Esophagus muscularis mucosa (tissue), 4 donors: ENCODE results near the gene TMEM63B. TPM values are rescaled to one million over a fixed set of nuclear protein-coding genes. Genes with fewer than 3 reads are reported as not detected.
A peak's percentile ranks its signal among the peaks of the same experiment; 100 is the strongest.

ENCODE experiments used
- DNase-seq: peaks from one replicate; pipeline ENCODE4 v3.0.0-alpha.2; 2017; ENCODE audit errors: extremely low spot score
- H3K27ac ChIP-seq, 4 donors: fragments of 200-600 bp; sonication (generic); replicated peaks in 1 of 4; 1 replicate in 3 of 4; 2 replicates in 1 of 4; pipeline ENCODE4 v1.5.1; 2016 to 2019; ENCODE audit warnings: mild to moderate bottlenecking in 1 of 4
- H3K27me3 ChIP-seq, 4 donors: fragments of 200-600 bp; sonication (generic); one replicate each; pipeline versions ENCODE4 v1.5.1 to v1.6.0; 2016 to 2019
- H3K36me3 ChIP-seq, 4 donors: fragments of 200-600 bp; sonication (generic); one replicate each; pipeline ENCODE4 v1.5.1; 2016 to 2019
- H3K4me1 ChIP-seq, 4 donors: fragments of 200-600 bp; sonication (generic); one replicate each; pipeline ENCODE4 v1.5.1; 2016 to 2019
- H3K4me3 ChIP-seq, 4 donors: fragments of 200-600 bp; sonication (generic); 1 replicate in 2 of 4; 2 replicates in 2 of 4; pipeline ENCODE4 v1.5.1; 2016 to 2019; ENCODE audit warnings: mild to moderate bottlenecking in 4 of 4, moderate library complexity in 1 of 4
- H3K9me3 ChIP-seq, 4 donors: fragments of 200-600 bp; sonication (generic); 1 replicate in 3 of 4; 2 replicates in 1 of 4; pipeline ENCODE4 v1.5.1; 2016 to 2019
- CTCF ChIP-seq, 3 experiments: fragments of 200-600 bp in 2 of 3; fragments of 450-650 bp in 1 of 3; sonication (generic) in 2 of 3; IDR thresholded peaks; one replicate each; pipeline ENCODE4 v1.5.1; 2017 to 2019; ENCODE audit warnings: antibody characterized with exemption in 3 of 3, mild to moderate bottlenecking in 2 of 3, moderate library complexity in 1 of 3
- EP300 ChIP-seq: sonication (generic); formaldehyde crosslinking; IDR thresholded peaks from one replicate; pipeline ENCODE4 v1.6.1; 2017; ENCODE audit warnings: antibody characterized with exemption
- POLR2A ChIP-seq: fragments of 450-650 bp; IDR thresholded peaks from one replicate; pipeline ENCODE4 v1.6.1; 2017; ENCODE audit warnings: antibody characterized with exemption, moderate library complexity, mild to moderate bottlenecking, low read depth
- POLR2AphosphoS5 ChIP-seq, 2 donors: sonication (generic); formaldehyde crosslinking; IDR thresholded peaks; one replicate each; pipeline ENCODE4 v1.6.1; 2017; ENCODE audit warnings: antibody characterized with exemption in 2 of 2
- WGBS: methylation state at CpG from one replicate; pipeline ENCODE4 v1.1.5; 2018; 5-methylcytosine and 5-hydroxymethylcytosine counted together
- intact Hi-C: fragments of 100-400 bp; cut with DNase I; formaldehyde crosslinking; loops from one replicate; pipeline ENCODE4 v1.15.1; 2023
- total RNA-seq, 4 donors: library from RNA; depleted of rRNA; stranded (reverse); fragments of >200 nt; gene quantifications; one replicate each; pipeline versions ENCODE4 v1.1.0 to v1.2.1, GENCODE V29; 2016

Gene TMEM63B
- total RNA-seq, 4 donors from 2014 or later, result 18.2 to 31.1 (median 23.3) TPM

- TF ChIP-seq EP300 (no peak), CTCF (IDR thresholded peaks at IDR 0.05) (no peak), POLR2A (no peak), POLR2AphosphoS5 (IDR thresholded peaks at IDR 0.05) (no peak)
- Histone ChIP-seq H3K9me3 (no peaks in the 10 kb centered on the region), H3K4me1 (peaks cover 31 to 55% (median 38%) of the 10 kb centered on the region in 4 donors), H3K27me3 (no peaks in the 10 kb centered on the region), H3K4me3 (no peak overlapping the region), H3K36me3 (peaks cover 21 to 50% (median 40%) of the 10 kb centered on the region in 4 donors), H3K27ac (peak overlapping the region in 1 of 4 donors; percentile 1)
- DNase-seq, result no peak
- WGBS, result 58% methylated on average over 5 of the region's 5 CpGs
- intact Hi-C loops, result no loop called here
Measured at GRCh38 chr6:44115866-44116265, 11.5 kb upstream of the TMEM63B start.

GRCh38 chr6:44116641-44117382 is 10.5 kb upstream of the TMEM63B start:
- Histone ChIP-seq H3K4me3 (no peak overlapping the region), H3K27ac (peak overlapping the region in 1 of 4 donors; percentile 1), H3K27me3 (no peaks in the 10 kb centered on the region), H3K4me1 (peaks cover 41 to 65% (median 47%) of the 10 kb centered on the region in 4 donors), H3K36me3 (peaks cover 21 to 42% (median 30%) of the 10 kb centered on the region in 4 donors), H3K9me3 (no peaks in the 10 kb centered on the region)
- no peak for DNase-seq
- intact Hi-C loops, result no loop called here
- 26% methylated on average over 4 of the region's 4 CpGs for WGBS
- TF ChIP-seq POLR2AphosphoS5 (IDR thresholded peaks at IDR 0.05) (no peak), CTCF (IDR thresholded peaks at IDR 0.05) (no peak), POLR2A (no peak), EP300 (no peak)

GRCh38 chr6:44117397-44118128 is 9.8 kb upstream of the TMEM63B start:
- DNase-seq, result no peak
- peaks cover 48 to 72% (median 54%) of the 10 kb centered on the region in 4 donors for H3K4me1 ChIP-seq
- no peak overlapping the region for H3K27ac ChIP-seq
- H3K4me3 ChIP-seq, result no peak overlapping the region
- no peak for TF ChIP-seq EP300
- no peak for TF ChIP-seq POLR2A
- H3K27me3 ChIP-seq, result no peaks in the 10 kb centered on the region
- 85% methylated on average over 6 of the region's 6 CpGs for WGBS
- peaks cover 13 to 35% (median 23%) of the 10 kb centered on the region in 4 donors for H3K36me3 ChIP-seq
- intact Hi-C loops, result no loop called here
- no peaks in the 10 kb centered on the region for H3K9me3 ChIP-seq

- TF ChIP-seq POLR2AphosphoS5 (IDR thresholded peaks at IDR 0.05), result no peak
- TF ChIP-seq CTCF (IDR thresholded peaks at IDR 0.05), result no peak
- DNase-seq, result no peak
- Histone ChIP-seq H3K9me3 (no peaks in the 10 kb centered on the region), H3K4me1 (peaks cover 60 to 94% (median 75%) of the 10 kb centered on the region in 4 donors), H3K4me3 (no peak overlapping the region), H3K36me3 (peaks cover 0 to 13% (median 2%) of the 10 kb centered on the region in 4 donors), H3K27me3 (no peaks in the 10 kb centered on the region), H3K27ac (peak overlapping the region in 2 of 4 donors; percentile 1 to 37)
- 43% methylated on average over 5 of the region's 5 CpGs for WGBS
- intact Hi-C loops, result no loop called here
Measured at GRCh38 chr6:44119704-44120262, 7.6 kb upstream of the TMEM63B start.
